HG02798 (cell line): Measurements from ENCODE around the gene HAPLN2.
A peak's percentile ranks its signal among the peaks of the same experiment; 100 is the strongest.
"Not testable (repeated sequence)": the region's sequence is repeated elsewhere in the genome, so short reads cannot be mapped to it uniquely, and the experiment has no call there.

ENCODE experiments used
- ATAC-seq: cut with Tn5 transposase; IDR thresholded peaks from one replicate; pipeline ENCODE4 v1.9.1; 2021; ENCODE audit warnings: mild to moderate bottlenecking; ENCODE audit not compliant: unreplicated experiment, poor library complexity

The HAPLN2 gene

GRCh38 chr1:156615946-156616345, 3.3 kb upstream of the HAPLN2 start:
- no peak for ATAC-seq

DNA sequence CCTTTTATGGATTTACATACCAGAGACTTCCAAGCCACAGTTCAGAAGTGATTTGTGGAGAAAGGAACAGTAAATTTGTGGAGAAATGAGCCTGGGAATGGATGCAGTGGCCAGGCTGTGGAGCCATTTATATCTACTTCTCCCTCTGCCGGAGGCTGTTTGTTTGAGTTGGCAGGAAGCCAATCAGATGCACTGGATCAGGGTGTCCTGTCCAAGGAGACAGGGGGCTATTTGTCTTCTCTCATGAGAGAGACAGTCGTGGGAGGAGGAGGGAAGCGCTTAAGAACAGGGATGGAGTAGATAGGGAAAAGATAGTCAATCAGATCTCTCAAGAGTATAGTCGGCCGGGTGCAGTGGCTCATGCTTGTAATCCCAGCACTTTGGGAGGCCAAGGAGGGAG, 2.8 kb upstream of the HAPLN2 start:
- no peak for ATAC-seq

- ATAC-seq: no peak
Measured at GRCh38 chr1:156619582-156619955, 354 bp downstream of the HAPLN2 start.

GRCh38 chr1:156622581-156623297, 3.5 kb downstream of the HAPLN2 start:
- ATAC-seq: no peak

- ATAC-seq: no peak
Measured at GRCh38 chr1:156623946-156624813, 5.0 kb downstream of the HAPLN2 start.

GRCh38 chr1:156624814-156625435, 5.7 kb downstream of the HAPLN2 start:
- no peak for ATAC-seq

GRCh38 chr1:156625436-156626078, 6.3 kb downstream of the HAPLN2 start:
- peak; percentile 39 for ATAC-seq

DNA sequence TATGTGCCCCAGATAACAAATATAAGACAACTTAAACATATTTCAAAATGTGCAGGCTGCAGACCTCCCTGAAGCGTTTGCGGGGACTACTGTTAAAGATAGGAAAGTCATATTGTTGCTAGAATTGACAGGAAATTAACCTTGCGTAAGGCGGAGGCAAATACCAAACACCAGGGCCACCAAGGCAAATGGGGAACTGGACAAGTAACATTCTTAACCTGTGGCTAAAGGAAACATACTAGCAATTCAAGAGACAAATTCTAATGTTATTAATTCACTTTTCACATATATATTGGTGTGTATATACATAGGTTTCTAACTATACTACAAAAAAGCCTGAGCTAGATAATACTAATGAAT, 6.8 kb downstream of the HAPLN2 start:
- no peak for ATAC-seq

- ATAC-seq: peak; percentile 61
Measured at GRCh38 chr1:156627313-156627880, 8.2 kb downstream of the HAPLN2 start.

DNA sequence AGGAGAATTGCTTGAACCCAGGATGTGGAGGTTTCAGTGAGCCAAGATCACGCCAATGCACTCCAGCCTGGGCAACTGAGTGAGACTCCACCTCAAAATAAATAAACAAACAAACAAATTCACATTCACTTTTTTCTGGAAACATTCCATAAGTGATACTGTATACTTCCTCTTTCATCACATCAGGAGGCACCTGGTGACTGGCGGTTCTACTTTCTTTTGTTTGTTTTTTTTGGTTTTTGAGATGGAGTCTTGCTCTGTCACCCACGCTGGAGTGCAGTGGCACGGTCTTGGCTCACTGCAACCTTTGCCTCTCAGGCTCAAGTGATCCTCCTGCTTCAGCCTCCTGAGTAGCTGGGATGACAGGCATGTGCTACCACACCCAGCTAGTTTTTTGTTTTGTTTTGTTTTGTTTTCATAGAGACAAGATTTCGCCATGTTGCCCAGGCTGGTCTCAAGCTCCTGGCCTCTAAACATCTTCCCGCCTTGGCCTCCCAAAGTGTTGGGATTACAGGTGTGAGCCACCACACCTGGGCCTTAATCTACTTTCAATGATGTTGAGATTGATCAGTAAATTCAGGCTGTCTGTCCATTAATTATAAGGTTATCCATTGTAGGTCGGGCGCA, 10.7 kb downstream of the HAPLN2 start:
- no peak for ATAC-seq

DNA sequence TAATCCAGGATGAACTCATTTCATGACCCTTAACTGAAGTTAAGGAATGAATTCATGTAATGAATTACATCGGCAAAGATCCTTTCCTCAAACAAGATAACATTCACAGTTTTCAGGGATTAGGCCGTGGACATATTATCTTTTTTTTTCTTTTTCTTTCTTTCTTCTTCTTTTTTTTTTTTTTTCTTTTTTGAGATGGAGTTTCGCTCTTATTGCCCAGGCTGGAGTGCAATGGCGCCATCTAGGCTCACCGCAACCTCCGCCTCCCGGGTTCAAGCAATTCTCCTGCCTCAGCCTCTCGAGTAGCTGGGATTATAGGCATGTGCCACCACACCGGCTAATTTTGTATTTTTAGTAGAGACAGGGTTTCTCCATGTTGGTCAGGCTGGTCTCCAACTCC, 11.9 kb downstream of the HAPLN2 start:
- ATAC-seq: not testable (repeated sequence)

DNA sequence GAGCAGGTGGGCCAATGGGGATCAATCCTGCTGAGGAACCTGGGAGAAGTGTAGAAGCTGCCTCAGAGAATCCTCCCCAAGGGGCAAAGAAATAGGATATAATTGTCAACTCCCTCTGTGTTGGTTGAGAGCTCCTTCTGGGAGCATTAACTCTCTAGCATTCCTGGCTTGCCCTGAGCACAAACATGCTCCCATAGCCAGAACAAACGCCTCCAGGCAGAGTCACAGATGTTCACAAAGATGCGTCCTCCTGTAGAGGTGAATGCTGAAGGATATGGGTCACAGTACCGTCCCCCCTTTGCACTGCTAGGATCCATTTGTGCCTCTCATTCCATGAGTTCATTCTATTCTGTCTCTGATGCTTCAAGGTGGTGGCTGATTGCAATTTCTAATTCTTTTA, 13.1 kb downstream of the HAPLN2 start:
- ATAC-seq: no peak

DNA sequence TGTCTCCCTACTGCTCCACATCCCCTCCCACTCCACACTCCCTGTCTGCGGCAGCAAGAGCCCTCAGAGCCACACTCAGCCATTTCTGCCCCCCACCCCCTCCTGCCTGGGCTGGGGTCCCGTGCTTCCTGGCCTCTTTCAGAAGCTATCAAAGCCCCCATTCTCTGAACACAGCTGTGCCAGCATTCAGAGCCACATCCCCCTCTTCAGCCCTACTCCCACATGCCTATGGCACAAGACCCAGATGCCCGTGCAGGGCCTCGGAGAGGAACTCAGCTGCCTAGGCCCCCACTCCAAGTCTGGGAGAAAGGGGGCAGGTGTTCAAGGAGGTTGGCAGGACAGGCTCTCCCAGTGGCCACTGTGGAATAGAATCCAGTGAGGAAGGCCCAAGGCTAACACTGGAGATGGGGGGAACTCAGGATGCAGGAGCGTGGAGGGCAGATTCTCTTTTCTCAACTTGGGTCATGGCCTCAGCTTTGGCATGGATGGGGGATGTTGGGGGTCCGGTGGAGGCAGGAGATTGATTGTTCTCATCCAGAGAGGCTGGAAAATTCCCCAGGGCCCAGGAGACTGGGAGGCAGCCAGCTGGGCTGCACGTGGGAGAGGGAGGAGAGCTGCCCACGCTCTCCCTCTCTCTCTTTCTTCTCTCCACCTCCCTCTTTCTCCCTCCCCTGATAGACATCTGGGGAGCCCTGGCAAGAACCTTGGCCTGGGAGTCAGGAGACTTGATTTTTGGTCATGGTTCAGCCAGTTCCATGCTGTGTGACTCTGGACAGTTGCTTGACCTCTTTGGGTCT, 19.2 kb downstream of the HAPLN2 start:
- ATAC-seq: no peak

- no peak for ATAC-seq
Measured at GRCh38 chr1:156639601-156640101, 20.4 kb downstream of the HAPLN2 start.

DNA sequence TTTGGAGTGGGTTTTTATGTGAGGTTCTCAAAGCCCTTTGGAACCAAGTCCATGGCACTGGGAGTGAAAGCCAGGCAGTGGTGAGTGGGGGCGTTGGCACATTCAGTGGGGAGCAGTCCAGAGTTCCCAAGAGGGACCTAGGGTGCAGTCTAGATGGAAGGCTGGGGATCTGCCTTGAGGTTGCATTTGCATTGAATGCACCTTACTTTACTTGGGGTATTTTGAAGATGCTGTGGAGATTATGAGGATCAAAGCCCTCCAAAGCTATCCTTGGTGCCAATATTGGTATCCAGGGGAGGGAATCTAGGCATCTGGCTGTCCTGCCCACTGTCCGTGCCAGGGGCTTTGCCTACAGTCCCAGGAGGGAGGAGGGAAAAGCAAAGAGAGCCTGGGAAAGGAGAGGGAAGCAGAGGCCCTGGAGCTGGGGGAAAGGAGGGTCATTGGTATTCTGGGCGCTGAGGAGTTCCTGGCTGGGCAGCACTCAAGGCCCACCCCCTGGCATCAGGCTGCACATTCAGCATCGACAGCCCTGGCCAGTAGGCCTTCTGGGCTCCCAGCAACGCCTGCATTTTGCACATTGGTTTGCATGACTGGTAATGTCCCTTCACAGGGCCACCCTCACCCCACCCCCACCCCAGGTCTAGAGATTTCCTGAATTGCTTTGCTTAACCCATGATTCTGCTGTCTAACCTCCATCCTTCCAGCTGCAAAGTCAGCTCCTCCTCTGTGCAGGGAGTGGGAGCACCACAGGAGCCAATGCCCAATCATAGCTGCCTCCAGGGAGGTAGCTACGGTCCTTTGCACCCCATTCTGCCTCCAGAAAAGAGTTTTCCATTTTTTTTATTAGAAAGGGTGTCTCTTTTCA, 21.9 kb downstream of the HAPLN2 start:
- no peak for ATAC-seq

DNA sequence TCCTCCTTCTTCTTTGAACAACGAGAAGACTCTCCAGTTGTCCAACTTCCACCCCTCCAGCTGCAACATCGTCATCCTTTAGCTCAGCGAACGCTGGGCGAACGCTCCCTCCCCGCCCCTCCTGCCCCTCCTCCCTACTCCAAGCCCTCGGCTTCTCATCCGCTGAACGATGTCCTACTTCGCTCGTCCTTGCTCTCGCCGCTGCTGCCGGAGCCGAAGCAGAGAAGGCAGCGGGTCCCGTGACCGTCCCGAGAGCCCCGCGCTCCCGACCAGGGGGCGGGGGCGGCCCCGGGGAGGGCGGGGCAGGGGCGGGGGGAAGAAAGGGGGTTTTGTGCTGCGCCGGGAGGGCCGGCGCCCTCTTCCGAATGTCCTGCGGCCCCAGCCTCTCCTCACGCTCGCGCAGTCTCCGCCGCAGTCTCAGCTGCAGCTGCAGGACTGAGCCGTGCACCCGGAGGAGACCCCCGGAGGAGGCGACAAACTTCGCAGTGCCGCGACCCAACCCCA, 22.6 kb downstream of the HAPLN2 start, which contains the start of gene BCAN:
BCAN (plus strand) TSS at position 357 of the 504 bp plus-strand sequence. CDS start 3,938 bp downstream, outside the sequence.
- ATAC-seq: no peak

- ATAC-seq: no peak
Measured at GRCh38 chr1:156642265-156643048, 23.2 kb downstream of the HAPLN2 start.
